Muscle of leg (tissue), 11 donors: Measurements from ENCODE around the gene SDR42E1. TPM values are rescaled to one million over a fixed set of nuclear protein-coding genes. Genes with fewer than 3 reads are reported as not detected.
"Not testable (repeated sequence)": the region's sequence is repeated elsewhere in the genome, so short reads cannot be mapped to it uniquely, and the experiment has no call there.

Experiments used
- DNase-seq: peaks from one replicate; pipeline ENCODE4 v3.0.0; 2013
- H3K27ac ChIP-seq: one replicate; pipeline ENCODE4 v1.5.1; 2013; ENCODE audit warnings: mild to moderate bottlenecking, low read length, control low read depth
- H3K27me3 ChIP-seq: one replicate; pipeline ENCODE4 v1.6.1; 2013; ENCODE audit warnings: low read length; ENCODE audit not compliant: control insufficient read depth, insufficient read depth
- H3K36me3 ChIP-seq: one replicate; pipeline ENCODE4 v1.6.1; 2013; ENCODE audit warnings: low read length; ENCODE audit not compliant: control insufficient read depth, insufficient read depth
- H3K4me1 ChIP-seq: one replicate; pipeline ENCODE4 v1.6.1; 2013; ENCODE audit warnings: low read length; ENCODE audit not compliant: control insufficient read depth, insufficient read depth
- H3K4me3 ChIP-seq: one replicate; pipeline ENCODE4 v1.5.1; 2013; ENCODE audit warnings: low read length, control low read depth
- H3K9me3 ChIP-seq: replicated peaks from 2 replicates; pipeline ENCODE4 v1.6.1; 2013; ENCODE audit warnings: low read depth, low read length; ENCODE audit not compliant: control insufficient read depth
- WGBS: methylation state at CpG from one replicate; pipeline ENCODE4 v1.1.5; 2013; ENCODE audit warnings: missing lambda C conversion rate; ENCODE audit not compliant: insufficient coverage; 5-methylcytosine and 5-hydroxymethylcytosine counted together
- polyA plus RNA-seq, 8 donors: library from polyadenylated mRNA; unstranded; fragments of 120-200 nt; gene quantifications; one replicate each; pipeline versions ENCODE4 v1.2.1 to v1.2.3, GENCODE V29; 2013; ENCODE audit warnings: inconsistent platforms in 1 of 8, low replicate concordance in 1 of 8; ENCODE audit not compliant: insufficient read length in 8 of 8, insufficient read depth in 1 of 8
- total RNA-seq: library from RNA; stranded (reverse); fragments of 120-200 nt; gene quantifications from one replicate; pipeline ENCODE4 v1.2.4, GENCODE V29; 2013

Gene SDR42E1
- total and polyA plus RNA-seq, 9 donors, result 0.15 to 2.2 (median 1.1) TPM

DNA sequence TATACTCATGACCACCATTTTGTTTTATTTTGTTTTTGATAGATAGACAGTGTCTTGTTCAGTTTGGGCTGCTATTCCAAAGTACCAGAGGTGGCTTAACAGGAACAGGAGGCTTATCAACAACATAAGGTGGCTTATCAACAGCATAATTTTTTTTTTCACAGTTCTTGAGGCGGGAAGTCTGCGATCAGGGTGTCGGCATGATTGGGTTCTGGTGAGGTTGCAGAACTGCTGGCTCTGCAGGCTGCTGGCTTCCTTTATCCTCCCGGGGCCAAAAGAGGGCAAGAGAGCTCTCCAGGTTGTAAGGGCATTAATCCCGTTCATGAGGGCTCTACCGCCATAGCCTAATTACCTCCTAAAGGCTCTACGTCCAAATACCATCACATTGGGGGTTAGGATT lies 11.9 kb upstream of the SDR42E1 start:
- DNase-seq, result no peak
- H3K27me3 ChIP-seq, result peaks cover 4% of the 10 kb centered on the region
- H3K4me1 ChIP-seq, result no peaks in the 10 kb centered on the region
- no peak overlapping the region for H3K4me3 ChIP-seq
- H3K36me3 ChIP-seq, result no peaks in the 10 kb centered on the region
- WGBS, result no CpG with 5 or more reads among the region's 7 CpGs
- no peak overlapping the region for H3K27ac ChIP-seq
- no peaks in the 10 kb centered on the region for H3K9me3 ChIP-seq

GRCh38 chr16:82020051-82020450 lies 8.8 kb upstream of the SDR42E1 start:
- H3K4me3 ChIP-seq, result no peak overlapping the region
- 100% methylated on average over 3 of the region's 5 CpGs for WGBS
- H3K27me3 ChIP-seq, result peaks cover 2% of the 10 kb centered on the region
- H3K27ac ChIP-seq, result no peak overlapping the region
- no peak for DNase-seq
- H3K36me3 ChIP-seq, result no peaks in the 10 kb centered on the region
- H3K9me3 ChIP-seq, result peaks cover 6% of the 10 kb centered on the region
- H3K4me1 ChIP-seq, result no peaks in the 10 kb centered on the region

- Histone ChIP-seq H3K4me1 (no peaks in the 10 kb centered on the region), H3K27me3 (peaks cover 2% of the 10 kb centered on the region), H3K9me3 (peaks cover 11% of the 10 kb centered on the region), H3K27ac (no peak overlapping the region), H3K36me3 (no peaks in the 10 kb centered on the region), H3K4me3 (no peak overlapping the region)
- no peak for DNase-seq
- WGBS, result 55% methylated on average over 7 of the region's 8 CpGs
These were observed 8.3 kb upstream of the SDR42E1 start for GRCh38 chr16:82019535-82019934.

DNA sequence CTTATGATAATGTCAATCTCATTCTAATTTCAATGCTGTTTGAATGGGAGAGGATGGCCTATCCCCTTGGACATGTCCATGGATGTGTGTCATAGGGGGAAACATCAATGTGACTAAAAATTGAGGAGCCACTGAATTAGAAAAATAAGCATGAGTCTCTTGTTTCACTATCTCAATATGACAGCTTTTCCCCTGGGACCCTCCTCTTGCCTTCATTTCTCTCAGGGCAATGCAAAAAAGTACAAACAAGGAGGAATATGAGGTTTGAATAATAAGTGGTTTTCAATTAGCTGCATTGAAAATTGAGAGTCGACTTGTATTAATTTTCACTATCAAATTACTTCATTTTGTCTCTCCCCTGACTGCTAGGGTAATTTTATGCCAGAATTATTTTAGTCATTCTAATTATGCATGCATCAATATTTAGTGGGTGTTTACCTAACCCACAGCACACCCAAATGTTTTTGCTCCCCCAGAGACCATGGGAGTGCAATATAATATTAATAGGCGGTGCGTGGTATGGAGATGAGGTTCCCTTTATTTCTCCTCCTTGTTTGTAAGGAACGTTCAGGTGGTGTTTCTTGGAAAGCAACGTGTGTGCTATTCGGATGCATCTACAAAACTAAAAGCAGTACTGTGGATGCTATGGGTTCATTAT lies 6.8 kb upstream of the SDR42E1 start:
- Histone ChIP-seq H3K36me3 (no peaks in the 10 kb centered on the region), H3K4me1 (no peaks in the 10 kb centered on the region), H3K4me3 (no peak overlapping the region), H3K27me3 (no peaks in the 10 kb centered on the region), H3K9me3 (peaks cover 11% of the 10 kb centered on the region), H3K27ac (no peak overlapping the region)
- no peak for DNase-seq
- WGBS, result no CpG with 5 or more reads among the region's 6 CpGs

DNA sequence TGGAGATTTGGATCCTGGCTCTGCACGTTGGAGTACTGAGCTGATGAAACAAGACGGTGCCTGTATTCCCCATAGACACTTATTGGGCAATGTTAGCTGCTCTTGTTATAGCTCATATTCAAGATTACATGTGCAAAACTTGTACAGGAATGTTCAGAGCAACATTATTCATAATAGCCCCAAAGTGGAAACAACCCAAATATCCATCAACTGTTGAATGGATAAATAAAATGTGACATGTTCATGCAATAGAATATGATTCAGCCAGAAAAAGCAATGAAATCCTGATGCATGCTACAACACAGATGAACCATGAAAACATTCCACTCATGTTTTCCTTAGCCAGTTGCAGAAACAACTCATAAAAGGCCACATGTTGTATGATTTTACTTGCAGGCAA lies 5.7 kb upstream of the SDR42E1 start:
- no peak overlapping the region for H3K27ac ChIP-seq
- peaks cover 11% of the 10 kb centered on the region for H3K9me3 ChIP-seq
- H3K36me3 ChIP-seq, result no peaks in the 10 kb centered on the region
- no peak for DNase-seq
- no peaks in the 10 kb centered on the region for H3K4me1 ChIP-seq
- no CpG with 5 or more reads among the region's 2 CpGs for WGBS
- H3K4me3 ChIP-seq, result no peak overlapping the region
- H3K27me3 ChIP-seq, result no peaks in the 10 kb centered on the region

GRCh38 chr16:82016263-82016662 lies 5.0 kb upstream of the SDR42E1 start:
- H3K27ac ChIP-seq, result no peak overlapping the region
- DNase-seq, result no peak
- 40% methylated on average over 1 of the region's 7 CpGs for WGBS
- H3K4me1 ChIP-seq, result no peaks in the 10 kb centered on the region
- H3K27me3 ChIP-seq, result peaks cover 2% of the 10 kb centered on the region
- H3K4me3 ChIP-seq, result no peak overlapping the region
- peaks cover 11% of the 10 kb centered on the region for H3K9me3 ChIP-seq
- no peaks in the 10 kb centered on the region for H3K36me3 ChIP-seq

- peaks cover 6% of the 10 kb centered on the region for H3K27me3 ChIP-seq
- H3K27ac ChIP-seq, result no peak overlapping the region
- H3K9me3 ChIP-seq, result peaks cover 14% of the 10 kb centered on the region
- H3K4me1 ChIP-seq, result no peaks in the 10 kb centered on the region
- no peaks in the 10 kb centered on the region for H3K36me3 ChIP-seq
- no CpG with 5 or more reads among the region's 2 CpGs for WGBS
- no peak overlapping the region for H3K4me3 ChIP-seq
- DNase-seq, result no peak
These were observed 1.9 kb upstream of the SDR42E1 start for GRCh38 chr16:82013139-82013538.

- no peak for DNase-seq
- 78% methylated on average over 6 of the region's 8 CpGs for WGBS
- peaks cover 14% of the 10 kb centered on the region for H3K9me3 ChIP-seq
- H3K36me3 ChIP-seq, result no peaks in the 10 kb centered on the region
- no peaks in the 10 kb centered on the region for H3K4me1 ChIP-seq
- peak overlapping the region; percentile 33 for H3K4me3 ChIP-seq
- peaks cover 6% of the 10 kb centered on the region for H3K27me3 ChIP-seq
- no peak overlapping the region for H3K27ac ChIP-seq
These were observed 621 bp downstream of the SDR42E1 start for GRCh38 chr16:82010649-82011048.

DNA sequence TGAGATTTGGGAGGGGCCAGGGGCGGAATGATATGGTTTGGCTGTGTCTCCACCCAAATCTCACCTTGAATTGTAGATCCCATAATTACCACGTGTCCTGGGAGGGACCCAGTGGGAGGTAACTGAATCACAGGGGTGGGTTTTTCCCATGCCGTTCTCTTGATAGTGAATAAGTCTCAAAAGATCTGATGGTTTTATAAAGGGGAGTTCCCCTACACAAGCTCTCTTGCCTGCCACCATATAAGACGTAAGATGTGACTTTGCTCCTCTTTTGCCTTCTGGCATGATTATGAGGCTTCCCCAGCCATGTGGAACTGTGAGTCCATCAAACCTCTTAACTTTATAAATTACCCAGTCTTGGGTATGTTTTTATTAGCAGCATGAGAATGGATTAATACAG lies 1.5 kb downstream of the SDR42E1 start:
- WGBS, result no CpG with 5 or more reads among the region's 4 CpGs
- not testable (repeated sequence) for H3K36me3 ChIP-seq, H3K27me3 ChIP-seq, H3K9me3 ChIP-seq, H3K27ac ChIP-seq, H3K4me1 ChIP-seq, DNase-seq, H3K4me3 ChIP-seq

- 98% methylated on average over 5 of the region's 9 CpGs for WGBS
- H3K4me3 ChIP-seq, result no peak overlapping the region
- peaks cover 6% of the 10 kb centered on the region for H3K27me3 ChIP-seq
- H3K36me3 ChIP-seq, result no peaks in the 10 kb centered on the region
- no peaks in the 10 kb centered on the region for H3K4me1 ChIP-seq
- DNase-seq, result no peak
- H3K27ac ChIP-seq, result no peak overlapping the region
- peaks cover 3% of the 10 kb centered on the region for H3K9me3 ChIP-seq
These were observed 2.2 kb downstream of the SDR42E1 start for GRCh38 chr16:82008957-82009592.
